Measurements from ENCODE around the gene MGRN1.
A peak's percentile ranks its signal among the peaks of the same experiment; 100 is the strongest.

Gene MGRN1

DNA sequence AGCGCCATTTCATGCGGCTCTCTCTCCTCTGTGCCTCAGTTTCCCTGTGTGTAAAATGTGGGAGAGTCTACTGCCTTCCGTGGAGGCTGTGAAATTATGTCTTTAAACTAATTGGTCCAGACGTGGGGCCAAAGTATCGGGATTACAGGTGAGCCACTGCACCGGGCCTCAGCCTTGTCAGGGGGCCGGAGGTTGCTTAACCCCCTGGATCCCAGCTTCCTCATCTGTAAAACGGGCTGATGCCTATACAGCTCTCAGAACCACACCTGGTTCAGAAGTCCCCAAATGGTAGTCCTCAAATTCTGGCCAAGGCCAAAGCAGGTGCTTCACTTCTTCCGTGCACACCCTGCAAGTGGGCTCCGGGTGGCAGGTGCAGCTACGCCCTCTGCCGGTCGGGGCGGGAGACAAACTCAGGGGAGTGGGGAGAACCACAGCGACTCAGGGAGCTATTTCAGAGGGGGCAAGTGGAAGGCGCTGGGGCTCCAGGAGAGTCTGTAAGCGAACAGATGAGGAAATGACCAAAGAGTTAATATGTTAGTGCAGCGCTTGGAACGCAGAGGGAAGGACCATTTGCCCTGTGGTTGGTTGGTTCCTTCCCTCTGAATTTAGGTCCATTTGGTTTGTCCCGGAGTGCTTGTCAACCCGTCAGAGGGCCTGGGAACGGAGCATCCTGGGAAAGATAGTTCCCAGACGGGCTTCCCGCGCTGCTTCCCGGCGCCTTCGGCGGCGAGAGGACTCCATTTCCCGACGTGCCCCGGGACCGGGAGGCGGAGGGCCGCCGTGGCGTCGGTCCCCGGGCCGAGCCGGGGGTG is at the start of gene MGRN1:
TSS of gene MGRN1 (plus strand) at position 812 of the 812 bp plus-strand sequence. CDS start 135 bp downstream, outside the sequence.
- DNase-seq, result peak; percentile 55 to 97 (median 93)

DNA sequence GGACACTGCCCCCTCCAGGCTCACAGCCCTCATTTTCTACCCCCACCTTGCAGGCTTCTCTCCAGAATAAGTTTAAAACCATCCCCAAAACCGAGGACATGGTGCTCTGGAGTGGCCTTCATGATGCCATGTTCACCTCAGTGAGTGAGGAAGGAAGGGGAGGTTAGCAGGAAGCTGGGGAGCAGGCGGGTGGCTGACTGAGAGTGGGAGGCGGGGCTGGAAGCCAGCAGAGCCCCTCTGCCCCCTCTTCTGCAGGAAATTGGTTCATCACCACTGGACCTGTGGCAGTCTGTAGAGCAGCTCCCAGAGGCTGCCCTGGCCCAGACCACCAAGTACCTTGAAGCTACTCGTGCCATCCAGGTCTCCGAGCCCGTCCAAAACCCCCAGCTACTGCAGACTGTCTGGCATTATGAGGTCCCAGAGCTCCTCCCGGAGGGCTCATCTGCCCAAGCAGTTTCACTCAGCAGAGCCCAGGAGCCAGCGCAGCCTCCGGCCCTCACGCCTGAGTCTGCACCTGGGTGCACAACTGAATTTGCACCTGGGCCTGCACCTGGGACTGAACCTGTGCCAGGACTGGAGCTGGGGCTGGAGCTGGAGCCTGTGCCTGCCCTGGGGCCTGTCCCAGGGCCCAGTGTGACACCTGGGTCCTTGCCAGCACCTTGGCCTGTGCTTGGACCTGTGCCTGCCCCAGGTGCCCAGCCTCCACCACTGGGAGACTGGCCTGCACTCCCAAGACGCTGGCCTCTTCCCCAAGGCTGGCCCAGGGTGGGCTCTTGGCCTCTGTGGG is 49.5 kb upstream of the MGRN1 start:
- no peak for DNase-seq

DNA sequence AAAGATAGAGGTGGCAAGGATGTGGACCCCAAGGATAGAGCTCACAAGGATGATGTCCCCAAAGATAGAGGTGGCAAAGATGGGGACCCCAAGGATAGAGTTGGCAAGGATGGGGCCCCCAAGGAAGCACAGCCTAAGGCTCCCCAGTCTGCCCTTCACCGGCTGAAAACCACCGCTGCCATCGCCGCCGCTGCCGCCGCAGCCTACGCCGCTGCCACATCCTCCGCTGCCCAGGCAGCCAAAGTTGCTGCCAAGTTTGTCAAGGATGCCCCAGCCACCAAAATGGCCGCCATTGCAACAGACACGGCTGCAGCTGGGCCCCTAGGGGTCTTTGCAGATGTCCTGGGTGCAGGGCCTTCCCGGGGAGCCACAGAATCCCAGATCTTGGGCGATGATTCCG is 48.6 kb upstream of the MGRN1 start:
- DNase-seq, result no peak

DNA sequence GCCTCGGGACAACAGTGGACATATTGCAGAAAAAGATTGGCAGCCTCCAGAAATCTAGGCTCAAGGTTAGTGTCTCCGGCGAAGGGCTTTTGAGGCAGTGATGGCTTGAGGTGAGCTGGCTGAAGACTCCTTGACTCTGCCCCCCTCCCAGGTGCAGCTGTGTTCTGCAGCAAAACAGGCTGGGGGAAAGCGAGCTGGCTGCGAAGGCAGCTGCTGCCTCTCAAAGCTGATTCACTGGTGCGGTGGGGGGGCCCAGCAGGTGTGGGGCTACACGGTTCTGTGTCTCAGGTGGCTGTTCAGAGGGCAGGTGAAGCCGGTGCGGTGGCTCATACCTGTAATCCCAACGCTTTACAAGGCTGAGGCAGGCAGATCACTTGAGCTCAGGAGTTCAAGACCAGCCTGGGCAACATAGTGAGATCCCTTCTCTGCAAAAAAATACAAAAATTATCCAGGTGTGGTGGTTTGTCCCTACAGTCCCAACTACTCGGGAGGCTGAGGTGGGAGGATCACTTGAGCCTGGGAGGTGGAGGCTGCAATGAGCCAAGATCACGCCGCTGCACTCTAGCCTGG is 45.6 kb upstream of the MGRN1 start:
- no peak for DNase-seq

DNA sequence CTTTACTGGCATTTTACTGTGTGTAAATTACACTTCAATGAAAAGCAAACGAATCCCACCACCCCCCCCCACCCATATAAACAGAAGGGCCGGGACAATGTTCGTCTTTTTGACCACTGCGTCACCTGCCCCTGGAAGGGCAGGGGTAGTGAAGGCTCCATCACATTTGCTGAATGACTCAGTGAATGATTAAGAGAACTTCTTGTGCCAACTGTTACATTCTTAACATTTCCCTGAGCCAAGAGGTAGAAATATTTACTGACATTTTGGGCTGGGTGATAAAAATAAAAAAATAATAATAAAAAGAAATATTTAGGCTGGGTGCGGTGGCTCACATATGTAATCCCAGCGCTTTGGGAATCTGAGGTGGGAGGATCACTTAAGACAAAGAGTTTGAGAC is 44.4 kb upstream of the MGRN1 start:
- no peak for DNase-seq

DNA sequence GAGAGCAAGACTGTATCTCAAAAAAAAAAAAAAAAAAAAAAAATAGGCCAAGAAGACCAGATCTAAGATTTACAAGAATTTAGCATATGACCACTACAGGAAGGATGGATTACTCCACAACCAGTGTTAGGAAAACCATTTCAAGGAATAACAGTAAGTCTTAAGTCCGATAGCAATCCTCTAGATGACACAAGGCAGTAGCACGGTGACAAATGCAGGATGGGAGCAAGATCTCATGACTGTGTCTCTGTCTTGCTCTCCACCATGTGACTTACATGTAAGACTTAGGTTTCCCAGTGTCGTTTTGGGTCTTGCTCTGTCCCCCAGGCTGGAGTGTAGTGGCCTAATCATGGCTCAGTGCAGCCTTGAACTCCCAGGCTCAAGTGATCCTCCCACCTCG is 40.7 kb upstream of the MGRN1 start:
- DNase-seq, result no peak

DNA sequence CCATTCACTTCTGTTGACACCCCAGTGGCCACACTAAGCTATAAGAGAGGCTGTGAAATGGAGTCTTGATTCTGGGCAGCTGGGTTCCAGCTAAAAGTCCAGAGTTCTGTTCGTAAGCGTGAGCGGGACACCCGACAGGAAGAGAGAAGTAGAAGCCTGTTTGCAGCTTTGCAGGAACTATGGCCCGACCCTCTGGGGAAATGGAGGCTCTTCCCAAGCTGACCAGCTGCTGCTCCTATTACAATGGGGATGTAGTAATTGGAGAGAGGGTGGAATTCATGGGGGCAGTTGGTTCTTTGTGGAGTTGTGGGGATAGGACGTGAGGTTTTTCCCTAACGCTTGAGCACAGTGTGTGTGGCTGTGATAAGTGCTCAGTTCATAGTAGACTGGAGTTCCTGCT is 38.3 kb upstream of the MGRN1 start:
- DNase-seq, result no peak

DNA sequence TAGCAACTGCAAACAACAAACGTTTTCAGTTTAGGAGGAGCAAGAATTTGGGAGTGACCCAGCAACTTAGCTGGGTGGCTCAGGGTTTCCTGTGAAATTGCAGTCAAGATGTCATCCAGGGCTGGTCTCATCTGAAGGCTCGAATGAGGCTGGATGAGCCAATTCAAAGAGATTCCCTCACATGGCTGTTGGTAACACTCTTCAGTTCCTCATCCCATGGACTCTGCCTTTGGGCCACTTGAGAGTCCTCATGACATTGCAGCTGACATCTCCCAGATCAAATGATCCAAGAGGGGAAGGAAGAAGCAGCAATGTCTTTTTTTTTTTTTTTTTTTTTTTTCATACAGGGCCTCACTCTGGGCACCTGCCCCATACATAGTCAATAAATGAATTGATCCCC is 36.2 kb upstream of the MGRN1 start:
- no peak for DNase-seq

DNA sequence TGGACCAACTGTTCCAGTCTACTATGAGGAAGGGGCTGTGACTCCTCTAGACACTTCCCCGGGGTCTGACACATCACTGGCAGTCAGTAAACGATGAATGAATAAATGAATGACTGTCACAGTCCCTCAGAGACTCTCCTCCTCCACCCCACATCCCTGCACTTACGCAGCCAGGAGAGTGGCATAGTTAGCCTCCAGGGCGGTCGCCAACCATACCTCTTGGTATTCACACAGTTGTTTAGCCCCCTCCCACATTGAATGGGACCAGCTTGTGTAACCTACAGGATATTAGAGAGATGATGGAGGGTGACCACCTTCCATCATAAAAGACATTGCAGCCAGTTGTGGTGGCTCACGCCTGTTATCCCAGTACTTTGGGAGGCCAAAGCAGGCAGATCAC is 35.7 kb upstream of the MGRN1 start:
- DNase-seq, result no peak

DNA sequence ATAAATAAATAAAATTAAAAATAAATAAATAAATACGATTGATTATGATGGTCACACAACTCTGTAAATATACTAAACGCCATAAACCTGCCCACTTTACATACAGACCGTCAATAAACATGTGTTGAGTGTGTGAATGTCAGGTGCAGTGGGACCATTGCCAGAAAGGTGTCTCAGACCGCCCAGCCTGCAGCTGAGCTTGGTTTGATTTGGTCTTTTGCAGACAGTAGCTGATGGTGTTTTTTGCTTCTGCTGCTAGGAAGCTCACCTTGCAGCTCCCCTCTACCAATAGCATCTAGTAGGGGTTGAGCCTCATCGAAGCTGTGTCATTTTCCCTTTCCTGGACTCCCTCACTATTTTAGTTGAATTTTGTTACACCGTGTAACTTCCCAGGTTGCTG is 33.4 kb upstream of the MGRN1 start:
- no peak for DNase-seq

DNA sequence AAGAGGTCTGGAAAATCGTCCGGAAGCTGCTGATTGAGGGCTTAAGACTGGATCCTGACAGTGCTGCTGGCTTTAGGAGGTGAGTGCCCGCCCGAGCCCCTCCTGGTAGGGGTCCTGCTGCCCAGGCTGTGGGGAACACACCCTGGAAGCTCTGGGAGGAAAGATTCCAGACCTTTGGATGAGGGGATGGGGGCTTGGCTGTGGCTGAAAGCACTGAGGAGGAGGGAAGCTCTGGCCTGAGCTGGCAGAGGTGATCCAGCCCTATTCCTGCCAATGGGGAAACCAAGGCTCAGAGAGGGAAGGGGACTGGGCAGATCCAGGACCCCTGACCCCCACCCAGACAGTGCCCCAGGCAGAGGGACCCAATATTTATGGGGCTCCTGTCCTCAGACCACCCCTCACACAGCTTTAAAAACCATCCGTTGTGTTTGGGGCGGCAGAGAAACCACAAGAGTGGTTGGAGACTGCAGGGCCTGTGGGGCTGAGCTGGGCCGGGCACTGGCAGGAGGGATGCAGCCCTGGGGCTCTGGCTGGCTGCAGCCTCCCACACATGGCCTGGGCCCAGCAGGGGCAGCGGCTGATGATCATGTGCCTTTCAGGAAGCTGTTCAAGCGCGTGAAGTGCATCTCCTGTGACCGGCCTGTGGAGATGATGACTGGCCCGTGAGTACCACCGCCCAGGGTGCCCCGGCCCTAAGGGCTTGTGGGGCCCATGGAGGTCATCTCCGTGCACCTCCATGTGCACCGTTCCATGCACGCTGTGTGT is 32.7 kb upstream of the MGRN1 start:
- no peak for DNase-seq

DNA sequence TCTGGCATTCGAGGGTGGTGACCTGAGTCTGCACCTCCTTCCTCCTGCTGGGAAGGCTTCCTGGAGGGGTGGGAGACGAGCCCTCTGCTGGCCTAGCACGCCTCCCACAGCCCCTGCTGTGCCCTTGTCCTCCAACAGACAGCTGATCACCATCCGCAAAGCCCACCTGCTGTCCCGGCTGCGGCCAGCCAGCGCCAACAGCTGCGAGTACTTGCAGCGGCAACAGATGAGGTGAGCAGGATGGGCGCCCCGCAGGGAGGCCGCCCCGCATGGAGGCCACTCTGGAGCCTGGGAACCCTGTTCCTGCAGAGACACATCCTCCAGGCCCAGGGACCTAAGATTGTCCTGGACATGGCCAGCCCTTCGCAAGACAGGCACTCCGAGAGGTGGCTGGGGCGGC is 31.5 kb upstream of the MGRN1 start:
- DNase-seq, result no peak

DNA sequence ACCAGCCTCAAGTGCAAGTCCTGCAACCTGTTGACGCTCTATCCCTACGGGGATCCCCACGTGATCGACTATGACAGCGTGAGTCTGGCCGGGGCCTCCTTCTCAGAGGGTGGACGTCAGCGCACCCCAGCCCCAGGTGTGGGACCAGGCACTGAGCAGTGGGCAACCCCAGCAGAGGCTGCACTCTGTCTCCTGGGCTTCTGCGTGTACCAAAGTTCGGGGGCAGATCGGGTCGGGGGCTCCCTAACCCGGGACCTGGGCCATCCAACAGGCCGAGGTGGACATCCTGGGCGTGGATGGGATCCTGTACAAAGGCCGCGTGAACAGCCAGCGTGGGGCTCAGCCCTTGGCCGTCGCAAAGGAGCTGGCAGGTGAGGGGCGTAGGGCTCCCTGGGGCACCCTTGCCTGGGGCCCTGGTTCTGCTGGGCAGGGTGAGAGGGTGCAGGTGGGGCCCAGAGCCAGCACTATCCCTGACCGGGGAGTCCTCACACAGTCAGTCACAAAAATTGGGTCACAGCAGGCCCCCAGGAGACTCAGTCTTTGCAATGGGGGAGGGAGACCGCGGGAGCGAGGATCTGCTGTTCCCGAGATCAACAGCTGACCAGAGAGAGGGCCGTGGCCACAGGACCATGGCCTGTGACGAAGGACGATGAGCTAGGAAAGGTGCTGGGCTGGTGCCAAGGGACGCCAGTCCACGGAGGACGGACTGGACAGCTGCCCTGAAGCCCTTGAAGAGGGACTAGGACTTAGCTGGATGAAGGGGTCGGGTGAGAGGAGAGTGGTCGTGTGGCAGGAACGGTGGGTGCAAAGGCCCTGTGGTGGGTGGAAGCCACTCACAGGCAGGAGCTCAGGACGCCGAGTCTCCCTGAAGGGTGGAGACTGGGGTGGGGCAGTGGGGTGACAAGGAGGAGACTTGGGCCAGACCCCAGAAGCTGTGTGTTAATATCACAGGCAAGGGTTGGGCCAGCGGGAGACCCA is 29.9 kb upstream of the MGRN1 start:
- DNase-seq, result no peak

DNA sequence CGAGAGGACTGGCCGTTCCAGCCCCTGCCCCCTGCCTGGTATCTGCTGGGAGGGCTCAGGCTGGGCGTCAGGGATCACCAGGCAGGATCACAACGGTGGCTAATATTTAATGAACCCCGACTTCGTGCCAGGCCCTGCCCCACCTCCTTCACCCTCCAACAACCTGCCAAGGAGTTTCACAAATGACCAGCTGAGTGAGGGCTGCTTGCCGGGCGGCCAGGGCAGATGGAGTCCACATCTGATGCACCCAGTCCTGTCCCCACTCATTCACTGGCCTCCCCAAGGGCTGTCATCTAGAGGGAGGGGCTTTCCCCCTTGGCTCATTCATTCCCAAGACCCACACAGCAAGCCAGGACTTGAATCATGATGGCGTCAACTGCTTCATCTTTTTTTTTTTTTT is 27.5 kb upstream of the MGRN1 start:
- DNase-seq, result peak in 4 of 56 donors; percentile 10 to 33 (median 23)

DNA sequence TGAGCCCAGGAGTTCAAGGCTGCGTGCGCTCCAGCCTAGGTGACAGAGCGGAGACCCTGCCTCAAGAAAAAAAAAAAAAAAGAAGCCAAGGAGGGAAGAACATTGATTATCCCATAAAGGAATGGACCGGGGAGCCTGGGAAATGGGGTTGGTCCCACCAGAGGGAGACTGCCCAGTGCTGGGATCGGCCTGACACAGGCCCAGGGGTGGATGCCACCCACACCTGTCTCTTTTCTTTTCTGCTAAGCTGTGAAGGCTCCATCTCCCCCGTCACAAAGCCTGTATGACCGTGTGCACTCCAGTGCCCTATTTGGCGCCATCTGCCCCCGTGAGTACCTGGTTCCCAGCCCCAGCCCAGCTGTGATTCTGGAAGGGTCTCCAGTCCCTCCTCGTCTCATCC is 25.6 kb upstream of the MGRN1 start:
- DNase-seq, result no peak

DNA sequence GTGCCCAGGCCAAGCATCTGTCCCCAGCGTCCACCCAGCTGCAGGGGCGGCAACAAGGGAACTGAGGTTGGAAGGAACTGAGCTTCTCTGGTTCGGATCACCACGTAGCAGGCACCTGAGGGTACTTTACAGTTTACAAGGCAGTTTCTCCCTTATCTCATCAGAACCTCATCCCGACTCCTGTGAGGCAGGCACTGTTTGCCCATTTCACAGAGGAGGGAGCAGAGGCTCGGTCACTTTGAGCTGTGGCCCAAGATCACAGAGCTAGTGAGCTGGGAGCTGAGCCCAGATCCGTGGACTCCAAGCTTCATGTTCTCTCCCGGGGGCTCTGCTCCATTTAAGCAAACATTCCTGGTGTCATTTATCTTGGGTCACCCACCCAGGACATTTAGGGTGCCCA is 25.1 kb upstream of the MGRN1 start:
- DNase-seq, result no peak

DNA sequence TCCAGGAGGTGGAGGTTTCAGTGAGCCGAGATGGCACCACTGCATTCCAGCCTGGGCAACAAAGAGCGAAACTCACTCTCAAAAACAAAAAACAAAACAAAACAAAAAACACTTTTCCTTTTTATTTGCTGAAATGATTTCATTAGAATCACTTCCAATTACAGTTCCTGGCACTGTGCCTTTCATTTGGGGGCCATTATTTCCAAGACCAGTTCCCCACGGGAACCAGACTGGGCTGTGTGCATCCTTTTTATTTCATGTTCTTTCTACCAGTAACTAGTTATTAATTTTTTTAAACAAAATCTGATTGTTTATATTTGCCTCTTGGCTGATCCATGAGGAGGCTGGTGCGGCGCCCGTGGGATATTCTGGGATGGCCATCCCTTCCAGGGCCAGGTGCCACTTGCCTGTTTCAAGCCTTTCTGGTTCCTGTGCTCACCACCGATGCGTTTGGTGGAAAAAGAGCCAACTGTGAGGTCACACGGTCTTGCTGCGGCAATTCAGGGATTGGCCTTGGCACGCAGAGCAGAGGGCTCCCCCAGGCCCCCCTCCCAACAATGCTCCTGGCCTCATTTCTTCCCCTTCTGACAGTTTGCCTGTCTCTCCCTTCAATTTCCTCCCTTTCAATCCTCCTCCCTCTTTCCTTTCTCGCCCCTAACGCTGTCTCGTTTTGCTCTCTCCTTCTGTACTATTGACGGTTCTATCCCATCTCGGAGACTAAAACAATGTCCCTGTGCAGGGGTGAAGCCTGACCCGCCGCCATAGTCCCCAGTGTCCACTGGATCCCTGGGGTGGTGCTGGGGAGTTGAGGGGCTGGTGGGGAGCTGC is 23.4 kb upstream of the MGRN1 start:
- DNase-seq, result peak in 23 of 56 donors; percentile 3 to 69 (median 25)

DNA sequence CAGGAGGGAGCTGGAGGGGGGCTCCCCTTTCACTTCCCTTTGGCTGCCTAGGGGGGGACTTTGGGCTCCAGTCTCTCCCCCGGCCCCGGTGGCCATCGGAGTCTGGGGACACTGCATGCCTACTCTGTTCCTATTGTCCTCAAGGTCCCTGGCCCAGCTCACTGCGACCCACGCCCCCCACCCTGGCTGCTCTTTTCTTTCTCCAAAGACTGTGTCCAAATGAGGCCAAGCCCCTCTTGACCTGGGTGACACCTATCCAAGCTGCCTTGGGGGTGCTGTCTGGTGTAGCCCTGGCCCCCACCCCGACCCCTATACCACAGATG is 22.8 kb upstream of the MGRN1 start:
- no peak for DNase-seq

DNA sequence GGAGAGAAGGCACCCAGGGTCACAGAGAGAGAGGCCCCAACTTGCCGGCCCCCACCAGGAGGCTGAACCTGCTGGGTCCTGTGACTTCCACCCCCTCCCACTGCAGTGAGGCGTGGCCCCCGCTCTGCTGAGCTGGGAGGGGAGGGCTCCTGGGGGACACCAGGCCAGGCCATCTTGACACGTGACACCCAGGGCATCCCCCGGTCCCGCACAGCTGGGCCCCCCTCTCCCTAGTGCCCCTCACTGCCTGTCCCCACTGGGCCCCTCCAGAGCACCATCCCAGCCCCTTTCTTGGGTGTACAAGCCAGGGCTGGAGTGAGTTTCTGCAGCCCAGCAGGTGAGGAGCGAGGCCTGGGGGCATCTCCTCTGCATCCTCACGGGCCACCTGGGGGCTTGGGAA is 22.3 kb upstream of the MGRN1 start:
- no peak for DNase-seq

Data from nucleus accumbens (tissue), 56 donors.